OCI-LY3 (cell line): ENCODE results near the gene SLC35F3.

Experiments
- H2AFZ ChIP-seq: fragments of 200-600, 300-600 bp; shearing (Covaris generic); 2 replicates; pipeline ENCODE4 v1.6.0; 2014; ENCODE audit warnings: antibody characterized with exemption, low read depth, low read length
- H3K27ac ChIP-seq: fragments of 200-600, 300-600 bp; sonication (generic); 2 replicates; pipeline ENCODE4 v1.5.1; 2014; ENCODE audit warnings: mild to moderate bottlenecking, low read length, moderate library complexity, mixed read lengths
- H3K27me3 ChIP-seq: fragments of 200-600, 300-600 bp; sonication (generic); 2 replicates; pipeline ENCODE4 v1.6.1; 2014; ENCODE audit warnings: low read depth, low read length, mixed read lengths
- H3K36me3 ChIP-seq: fragments of 200-600, 300-600 bp; sonication (generic); replicated peaks from 2 replicates; pipeline ENCODE3; 2014; ENCODE audit warnings: low read depth, low read length, mixed read lengths
- H3K4me1 ChIP-seq: fragments of 300-600, 200-600 bp; sonication (generic); 2 replicates; pipeline ENCODE4 v1.6.1; 2014; ENCODE audit warnings: low read length, mixed read lengths
- H3K4me2 ChIP-seq: fragments of 200-600, 300-600 bp; sonication (generic); 2 replicates; pipeline ENCODE4 v1.6.1; 2014; ENCODE audit warnings: low read length, mixed read lengths
- H3K4me3 ChIP-seq: fragments of 300-600, 200-600 bp; sonication (generic); 2 replicates; pipeline ENCODE4 v1.5.1; 2014; ENCODE audit warnings: antibody characterized with exemption, mild to moderate bottlenecking, low read length, moderate library complexity
- H3K79me2 ChIP-seq: fragments of 300-600, 200-600 bp; shearing (Covaris generic); 2 replicates; pipeline ENCODE4 v1.6.1; 2014; ENCODE audit warnings: mild to moderate bottlenecking, low read length, mixed read lengths
- H3K9ac ChIP-seq: fragments of 300-600, 200-600 bp; shearing (Covaris generic); 2 replicates; pipeline ENCODE4 v1.6.0; 2014; ENCODE audit warnings: mild to moderate bottlenecking, low read length, moderate library complexity
- H3K9me3 ChIP-seq: fragments of 200-600, 300-600 bp; shearing (Covaris generic); 2 replicates; pipeline ENCODE4 v1.6.1; 2014; ENCODE audit warnings: low read length, mixed read lengths; ENCODE audit not compliant: insufficient read depth
- H4K20me1 ChIP-seq: fragments of 200-600, 300-600 bp; sonication (generic); 2 replicates; pipeline ENCODE4 v1.6.1; 2016; ENCODE audit warnings: low read length, mixed read lengths; ENCODE audit not compliant: insufficient read depth
- CTCF ChIP-seq: fragments of 200-600, 300-600 bp; sonication (generic); IDR thresholded peaks from 2 replicates; pipeline ENCODE4 v1.5.1; 2014; ENCODE audit warnings: antibody characterized with exemption, low read length, low read depth
- EZH2phosphoT487 ChIP-seq: fragments of 200-600 bp; shearing (Covaris generic); IDR thresholded peaks from 2 replicates; pipeline ENCODE4 v1.6.1; 2018; ENCODE audit warnings: antibody characterized with exemption, mixed run types, low read depth

The SLC35F3 gene

GRCh38 chr1:234322979-234323378 is 418.5 kb downstream of the SLC35F3 start:
- Histone ChIP-seq H2AFZ (peak overlapping the region; percentile 80), H4K20me1 (no peaks in the 10 kb centered on the region), H3K4me3 (peak overlapping the region; percentile 71), H3K27ac (no peak overlapping the region), H3K9me3 (no peaks in the 10 kb centered on the region), H3K9ac (no peak overlapping the region), H3K79me2 (no peaks in the 10 kb centered on the region), H3K4me1 (peaks cover 26% of the 10 kb centered on the region), H3K27me3 (peaks cover 62% of the 10 kb centered on the region), H3K4me2 (peak overlapping the region; percentile 80), H3K36me3 (no peaks in the 10 kb centered on the region)
- TF ChIP-seq CTCF, result peak; percentile 90
- TF ChIP-seq EZH2phosphoT487, result no peak

- Histone ChIP-seq H3K27me3 (peaks cover 45% of the 10 kb centered on the region), H3K36me3 (no peaks in the 10 kb centered on the region), H3K4me1 (peaks cover 27% of the 10 kb centered on the region), H3K9me3 (no peaks in the 10 kb centered on the region), H3K79me2 (no peaks in the 10 kb centered on the region), H3K27ac (no peak overlapping the region), H4K20me1 (no peaks in the 10 kb centered on the region), H3K4me2 (no peak overlapping the region), H3K9ac (no peak overlapping the region), H3K4me3 (no peak overlapping the region), H2AFZ (no peak overlapping the region)
- TF ChIP-seq CTCF (no peak), EZH2phosphoT487 (no peak)
Observed at GRCh38 chr1:234324821-234325220, 420.3 kb downstream of the SLC35F3 start.

- peak overlapping the region; percentile 84 for H3K4me2 ChIP-seq
- peaks cover 37% of the 10 kb centered on the region for H3K4me1 ChIP-seq
- peak overlapping the region; percentile 83 for H3K4me3 ChIP-seq
- peaks cover 34% of the 10 kb centered on the region for H3K27me3 ChIP-seq
- H3K9ac ChIP-seq, result peak overlapping the region; percentile 54
- peak overlapping the region; percentile 94 for H2AFZ ChIP-seq
- H3K36me3 ChIP-seq, result no peaks in the 10 kb centered on the region
- H4K20me1 ChIP-seq, result no peaks in the 10 kb centered on the region
- no peaks in the 10 kb centered on the region for H3K9me3 ChIP-seq
- TF ChIP-seq CTCF, result no peak
- TF ChIP-seq EZH2phosphoT487, result no peak
- no peaks in the 10 kb centered on the region for H3K79me2 ChIP-seq
- no peak overlapping the region for H3K27ac ChIP-seq
Observed at GRCh38 chr1:234325878-234326496, 421.5 kb downstream of the SLC35F3 start.

- peak overlapping the region; percentile 84 for H3K4me2 ChIP-seq
Observed at GRCh38 chr1:234326497-234327366, 422.3 kb downstream of the SLC35F3 start.

More at GRCh38 chr1:234326497-234327366, 422.3 kb downstream of the SLC35F3 start:
- Histone ChIP-seq H3K27ac (no peak overlapping the region), H3K9me3 (no peaks in the 10 kb centered on the region), H4K20me1 (no peaks in the 10 kb centered on the region), H3K27me3 (peaks cover 30% of the 10 kb centered on the region), H2AFZ (peak overlapping the region; percentile 94), H3K79me2 (no peaks in the 10 kb centered on the region), H3K9ac (peak overlapping the region; percentile 54), H3K36me3 (no peaks in the 10 kb centered on the region), H3K4me1 (peaks cover 37% of the 10 kb centered on the region), H3K4me3 (peak overlapping the region; percentile 83)
- TF ChIP-seq CTCF (peak; percentile 91), EZH2phosphoT487 (no peak)
